Measurements from ENCODE around the gene ANKRD13B. TPM values are rescaled to one million over a fixed set of nuclear protein-coding genes. Genes with fewer than 3 reads are reported as not detected.

Gene ANKRD13B
- total and polyA plus RNA-seq, 2 of the 13 experiments (the other 11 are each of a cell fraction or from before 2014, with no cell fraction given), result 1.7 to 1.8 TPM

DNA sequence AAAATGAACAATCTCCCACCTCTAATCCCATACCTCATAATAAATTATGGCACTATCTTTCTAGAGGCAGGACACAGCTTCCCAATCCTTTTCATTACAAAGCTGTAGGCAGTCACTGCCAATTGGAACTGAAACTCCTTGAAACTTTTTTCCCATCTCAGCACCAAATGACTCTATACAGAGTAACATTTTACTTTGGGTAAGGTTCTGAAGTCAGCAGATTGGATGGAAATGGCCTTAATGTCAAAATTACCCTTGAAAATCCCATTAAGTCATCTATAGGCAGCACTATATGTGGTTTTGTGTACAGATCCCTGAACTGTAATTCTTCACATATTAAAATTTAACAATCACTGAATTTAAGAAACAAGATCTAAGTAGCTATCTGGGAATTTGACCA is 60.0 kb downstream of the ANKRD13B start:
- intact Hi-C loops (cut with micrococcal nuclease; ENCODE audit: unreplicated experiment), result no loop called here
- H3K4me3 ChIP-seq (replicated peaks in 1 of 3; ENCODE audit: insufficient read depth in 1 of 3, low read depth in 2 of 3, low read length in 3 of 3), result no peak overlapping the region
- no peaks in the 10 kb centered on the region for H3K36me3 ChIP-seq (replicated peaks in 1 of 2; ENCODE audit: control insufficient read depth in 1 of 2, insufficient read depth in 2 of 2, low read length in 2 of 2)
- ATAC-seq (no peak), FAIRE-seq (no peak), DNase-seq (ENCODE audit: low spot score) (no peak)
- no peaks in the 10 kb centered on the region for H3K79me2 ChIP-seq (ENCODE audit: insufficient read depth, low read length)
- H4K20me1 ChIP-seq (ENCODE audit: insufficient read depth, low read length), result no peaks in the 10 kb centered on the region
- no peak overlapping the region for H3K27ac ChIP-seq (ENCODE audit: extremely low read length, insufficient read depth, low read length)
- in situ Hi-C loops (cut with HindIII; ENCODE audit: extremely low pct_ligation_motif_present, low pct_unique_long_range_greater_than_20kb), result no loop called here
- H3K4me2 ChIP-seq (ENCODE audit: low read depth, low read length), result no peak overlapping the region
- TF ChIP-seq ZNF781 (CRISPR knock-in tag; IDR thresholded peaks at IDR 0.05; ENCODE audit: borderline replicate concordance, not compliant biosample characterization) (no peak), ZNF556 (CRISPR knock-in tag; IDR thresholded peaks at IDR 0.05; ENCODE audit: borderline replicate concordance) (no peak), ATF7-NPFF (CRISPR knock-in tag; IDR thresholded peaks at IDR 0.05; ENCODE audit: low read depth) (no peak), KMT2A (CRISPR knock-in tag; IDR thresholded peaks at IDR 0.05) (no peak)
- H3K4me1 ChIP-seq (ENCODE audit: insufficient read depth, low read length), result no peaks in the 10 kb centered on the region
- no peaks in the 10 kb centered on the region for H3K9me3 ChIP-seq (ENCODE audit: low read length)
- CTCF ChIA-PET (ENCODE audit: low intra/inter-chr PET ratio, low total read pairs), result no interaction called here
- H3K27me3 ChIP-seq (ENCODE audit: control insufficient read depth in 1 of 2, insufficient read depth in 2 of 2, low read length in 2 of 2), result no peaks in the 10 kb centered on the region
- H3K9ac ChIP-seq (ENCODE audit: insufficient read depth, low read depth, low read length), result no peak overlapping the region
- POLR2A ChIA-PET, result no interaction called here
- no TSS peak for BruUV-seq (replicated peaks)
- H2AFZ ChIP-seq (ENCODE audit: low read length), result no peak overlapping the region

DNA sequence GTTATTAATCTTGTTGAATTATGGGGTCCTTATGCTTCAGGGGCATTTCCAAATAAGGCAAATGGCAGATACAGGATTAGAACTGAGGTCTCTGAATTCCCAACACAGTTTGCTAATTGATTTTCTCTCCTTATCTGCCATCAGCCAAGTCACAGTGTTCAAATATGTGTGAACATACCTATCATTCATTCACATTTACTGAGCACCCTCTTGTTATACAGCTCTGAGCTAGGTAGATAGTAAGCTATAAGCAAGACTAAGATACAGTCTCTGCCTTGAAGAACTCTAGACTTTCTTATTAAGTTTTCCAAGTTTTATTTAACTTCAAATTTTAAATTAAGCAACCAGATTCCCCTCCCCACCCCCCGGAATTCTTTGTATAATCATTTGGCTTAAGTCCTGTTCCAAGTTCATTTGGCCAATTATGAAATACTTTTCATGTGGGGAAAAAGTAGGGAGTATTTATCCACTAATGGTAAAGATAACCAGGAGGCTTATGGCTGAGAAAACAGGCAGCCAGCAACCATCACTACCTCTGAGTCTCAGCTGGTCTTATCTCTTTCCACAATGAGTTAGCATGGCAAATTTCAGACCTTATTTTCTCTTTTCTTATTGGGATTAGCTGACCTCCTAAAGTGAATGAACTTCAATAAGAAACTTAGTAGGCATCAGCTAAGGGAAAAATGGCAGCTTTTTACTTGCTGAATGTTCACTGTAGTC is 61.2 kb downstream of the ANKRD13B start:
- intact Hi-C loops (cut with micrococcal nuclease; ENCODE audit: unreplicated experiment) (no loop called here), in situ Hi-C loops (cut with HindIII; ENCODE audit: extremely low pct_ligation_motif_present, low pct_unique_long_range_greater_than_20kb) (no loop called here)
- H3K27me3 ChIP-seq (ENCODE audit: control insufficient read depth in 1 of 2, insufficient read depth in 2 of 2, low read length in 2 of 2), result no peaks in the 10 kb centered on the region
- BruUV-seq (replicated peaks), result no TSS peak
- H3K4me2 ChIP-seq (ENCODE audit: low read depth, low read length), result no peak overlapping the region
- H3K4me3 ChIP-seq (replicated peaks in 1 of 3; ENCODE audit: insufficient read depth in 1 of 3, low read depth in 2 of 3, low read length in 3 of 3), result no peak overlapping the region
- DNase-seq (ENCODE audit: low spot score) (no peak), ATAC-seq (no peak), FAIRE-seq (no peak)
- ChIA-PET POLR2A (interaction anchor here (0.8 to 0.9 kb wide), 2 partner anchors 15 to 360 kb away, joined by 3 read pairs; partner anchors contain the start of gene NUFIP2), CTCF (ENCODE audit: low intra/inter-chr PET ratio, low total read pairs) (no interaction called here)
- H3K27ac ChIP-seq (ENCODE audit: extremely low read length, insufficient read depth, low read length), result no peak overlapping the region
- no peak overlapping the region for H3K9ac ChIP-seq (ENCODE audit: insufficient read depth, low read depth, low read length)
- no peak overlapping the region for H2AFZ ChIP-seq (ENCODE audit: low read length)
- H4K20me1 ChIP-seq (ENCODE audit: insufficient read depth, low read length), result no peaks in the 10 kb centered on the region
- H3K4me1 ChIP-seq (ENCODE audit: insufficient read depth, low read length), result no peaks in the 10 kb centered on the region
- WGBS (ENCODE audit: low lambda C conversion rate), result 68% methylated on average over 1 of the region's 1 CpG
- no peaks in the 10 kb centered on the region for H3K9me3 ChIP-seq (ENCODE audit: low read length)
- H3K36me3 ChIP-seq (replicated peaks in 1 of 2; ENCODE audit: control insufficient read depth in 1 of 2, insufficient read depth in 2 of 2, low read length in 2 of 2), result no peaks in the 10 kb centered on the region
- no peaks in the 10 kb centered on the region for H3K79me2 ChIP-seq (ENCODE audit: insufficient read depth, low read length)
- no peak for TF ChIP-seq HNRNPK (IDR thresholded peaks at IDR 0.05; ENCODE audit: low read depth, low read length, poor library complexity, severe bottlenecking)
- no peak for TF ChIP-seq SIN3A (IDR thresholded peaks at IDR 0.05; ENCODE audit: borderline replicate concordance, low read depth, low read length)
- no peak for TF ChIP-seq ATF4 (CRISPR knock-in tag; IDR thresholded peaks at IDR 0.05)
- TF ChIP-seq SP4 (CRISPR knock-in tag; IDR thresholded peaks at IDR 0.05), result no peak
- TF ChIP-seq HOXA9 (CRISPR knock-in tag; IDR thresholded peaks at IDR 0.05; ENCODE audit: borderline replicate concordance), result no peak
- TF ChIP-seq TIGD3 (CRISPR knock-in tag; IDR thresholded peaks at IDR 0.05; ENCODE audit: borderline replicate concordance), result no peak
- no peak for TF ChIP-seq ATM (IDR thresholded peaks at IDR 0.05; ENCODE audit: borderline replicate concordance)
- no peak for TF ChIP-seq ZFP41 (CRISPR knock-in tag; IDR thresholded peaks at IDR 0.05; ENCODE audit: borderline replicate concordance)

Measured in HepG2 (cell line).